IPS-20b (cell line): ENCODE measurements around the gene B3GALT4.
A peak's percentile ranks its signal among the peaks of the same experiment; 100 is the strongest.

Experiments used
- H3K27ac ChIP-seq: one replicate; pipeline ENCODE4 v1.5.1; 2013; ENCODE audit warnings: low read length
- H3K27me3 ChIP-seq: 2 replicates; pipeline ENCODE4 v1.6.1; 2013; ENCODE audit warnings: mild to moderate bottlenecking, low read length, inconsistent platforms; ENCODE audit not compliant: insufficient read depth
- H3K36me3 ChIP-seq: 2 replicates; pipeline ENCODE4 v1.6.1; 2013; ENCODE audit warnings: low read depth, mild to moderate bottlenecking, inconsistent platforms, low read length, moderate library complexity; ENCODE audit not compliant: insufficient read depth
- H3K4me1 ChIP-seq: 2 replicates; pipeline ENCODE4 v1.6.1; 2013; ENCODE audit warnings: mild to moderate bottlenecking, control low read depth, inconsistent platforms, low read length, moderate library complexity; ENCODE audit not compliant: insufficient read depth
- H3K4me3 ChIP-seq: 2 replicates; pipeline ENCODE4 v1.5.1; 2013; ENCODE audit warnings: mild to moderate bottlenecking, low read length, inconsistent platforms
- H3K9ac ChIP-seq: 2 replicates; pipeline ENCODE4 v1.6.1; 2013; ENCODE audit warnings: low read depth, mild to moderate bottlenecking, inconsistent platforms, low read length, moderate library complexity
- H3K9me3 ChIP-seq: 2 replicates; pipeline ENCODE4 v1.6.1; 2013; ENCODE audit warnings: mild to moderate bottlenecking, low read depth, low read length, inconsistent platforms; ENCODE audit not compliant: insufficient read depth

The B3GALT4 gene

GRCh38 chr6:33295621-33296369 is 18.9 kb downstream of the B3GALT4 start:
- no peak overlapping the region for H3K9ac ChIP-seq
- H3K4me1 ChIP-seq: no peaks in the 10 kb centered on the region
- peaks cover 35% of the 10 kb centered on the region for H3K36me3 ChIP-seq
- no peak overlapping the region for H3K27ac ChIP-seq
- no peaks in the 10 kb centered on the region for H3K9me3 ChIP-seq
- H3K27me3 ChIP-seq: no peaks in the 10 kb centered on the region
- H3K4me3 ChIP-seq: no peak overlapping the region

DNA sequence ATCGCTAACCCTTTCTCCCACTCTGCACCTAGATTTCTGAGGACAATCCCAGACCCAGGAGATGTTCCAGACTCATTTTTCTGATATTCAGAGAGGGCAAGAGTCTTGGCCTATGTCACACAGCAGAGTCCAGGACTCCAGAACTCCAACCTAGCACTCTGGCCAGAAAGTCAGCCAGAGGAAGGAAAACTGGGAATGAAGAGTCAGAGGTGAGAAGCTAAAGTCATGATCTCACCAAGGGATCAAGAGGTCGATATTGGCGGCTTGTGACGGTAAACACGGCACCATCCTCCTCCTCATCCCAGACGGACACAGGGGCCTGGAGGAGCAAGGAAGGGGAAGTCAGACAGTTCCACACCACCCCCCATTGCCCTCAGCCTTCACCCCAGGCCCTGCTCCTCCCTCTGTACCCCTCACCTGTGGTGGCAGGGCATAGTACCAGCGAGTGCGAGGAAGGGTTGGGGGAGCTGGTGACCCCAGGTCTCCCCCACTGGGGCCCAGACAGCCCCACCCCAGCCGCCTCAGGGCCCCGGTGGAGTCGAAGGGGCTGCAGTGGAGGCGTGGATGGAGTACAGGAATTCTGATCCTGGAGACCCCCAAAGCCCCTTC is 20.0 kb downstream of the B3GALT4 start:
- H3K9me3 ChIP-seq: no peaks in the 10 kb centered on the region
- peak overlapping the region; percentile 98 for H3K4me3 ChIP-seq
- H3K27ac ChIP-seq: peak overlapping the region; percentile 3
- no peaks in the 10 kb centered on the region for H3K27me3 ChIP-seq
- peaks cover 24% of the 10 kb centered on the region for H3K36me3 ChIP-seq
- H3K4me1 ChIP-seq: no peaks in the 10 kb centered on the region
- peak overlapping the region; percentile 71; the same call in 1 of the 2 replicates for H3K9ac ChIP-seq

DNA sequence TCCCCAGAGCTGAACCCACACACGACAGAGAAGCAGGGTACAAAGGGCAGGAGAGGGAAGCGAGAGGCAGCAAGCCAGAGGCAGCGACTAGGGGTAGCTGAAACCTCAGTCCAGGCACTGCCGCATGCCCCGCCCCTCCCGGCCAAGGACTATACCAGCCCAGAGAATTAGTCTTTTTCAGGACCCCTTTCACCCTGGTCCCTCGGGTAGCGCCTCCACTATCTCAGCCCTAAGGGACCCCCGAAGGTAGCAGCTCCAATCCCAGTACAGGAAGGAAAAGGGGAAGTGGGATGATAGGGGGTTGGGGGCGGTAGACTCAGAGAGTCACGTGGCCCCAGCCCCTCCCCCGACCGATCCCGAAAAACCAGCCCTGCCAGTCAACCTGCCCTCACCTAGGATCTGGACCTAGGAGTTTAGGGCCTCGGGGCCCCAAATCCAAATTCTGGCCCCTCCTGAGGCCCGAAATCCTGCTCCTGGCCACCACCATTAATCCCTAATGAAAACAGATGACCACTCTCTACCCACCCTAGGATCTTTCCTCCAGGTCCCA is 20.6 kb downstream of the B3GALT4 start:
- Histone ChIP-seq H3K4me1 (no peaks in the 10 kb centered on the region), H3K36me3 (peaks cover 19% of the 10 kb centered on the region), H3K9me3 (no peaks in the 10 kb centered on the region), H3K27me3 (no peaks in the 10 kb centered on the region), H3K27ac (peak overlapping the region; percentile 3), H3K4me3 (peak overlapping the region; percentile 98), H3K9ac (peak overlapping the region; percentile 71; the same call in 1 of the 2 replicates)

DNA sequence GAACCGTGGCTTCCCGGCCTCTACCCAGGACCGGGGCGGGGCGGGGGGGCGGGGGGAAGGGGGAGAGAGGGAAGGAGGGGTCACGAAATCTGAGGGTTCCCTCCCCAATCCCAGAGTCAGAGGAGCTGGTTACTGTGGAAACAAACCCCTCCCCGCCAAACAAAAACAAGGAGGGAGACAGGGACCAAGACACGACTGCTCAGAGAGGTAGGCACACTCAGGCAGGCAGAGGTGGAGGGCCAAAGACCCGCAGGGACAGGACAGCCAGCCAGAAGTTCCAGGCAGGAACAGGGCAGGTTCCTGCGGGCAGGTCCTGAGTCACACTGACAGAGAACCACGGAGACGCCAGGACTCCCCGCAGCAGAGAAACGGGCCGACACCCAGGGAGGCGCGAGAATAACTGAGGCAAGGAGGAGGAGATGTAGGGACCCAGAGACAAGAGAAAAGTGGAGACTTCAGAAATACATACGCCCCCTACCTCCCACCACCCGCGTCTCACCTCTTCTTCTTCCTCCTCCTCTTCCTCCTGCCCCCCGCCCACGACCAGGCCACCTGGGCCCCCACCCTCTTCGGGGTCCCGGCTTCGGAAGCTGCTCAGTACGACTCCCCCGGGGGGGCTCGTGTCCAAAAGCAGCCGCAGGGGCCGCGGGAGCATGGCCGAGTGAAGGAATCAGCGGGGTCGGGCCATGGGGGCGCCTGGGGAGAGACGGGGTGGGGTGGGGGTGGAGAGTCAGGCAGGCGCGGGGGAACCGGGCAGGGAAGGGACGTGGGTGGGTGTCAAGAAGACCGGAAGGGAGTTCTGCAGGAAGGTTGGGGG is 21.2 kb downstream of the B3GALT4 start:
- Histone ChIP-seq H3K4me1 (no peaks in the 10 kb centered on the region), H3K27ac (no peak overlapping the region), H3K9me3 (no peaks in the 10 kb centered on the region), H3K9ac (peak overlapping the region; percentile 92; the same call in 1 of the 2 replicates), H3K36me3 (peaks cover 12% of the 10 kb centered on the region), H3K4me3 (peak overlapping the region; percentile 98), H3K27me3 (no peaks in the 10 kb centered on the region)

- Histone ChIP-seq H3K9me3 (no peaks in the 10 kb centered on the region), H3K4me3 (peak within 1 kb of the TSS; percentile 98), H3K27ac (peak within 1 kb of the TSS; percentile 86), H3K9ac (peak within 1 kb of the TSS; percentile 92), H3K27me3 (no peaks in the 10 kb centered on the region), H3K36me3 (peaks cover 9% of the 10 kb centered on the region), H3K4me1 (no peaks in the 10 kb centered on the region)
These were observed 21.9 kb downstream of the B3GALT4 start, which contains the start of gene RGL2 for GRCh38 chr6:33298773-33299236. Gene RGL2, minus strand, starts transcription at chr6:33298942. Its CDS starts 332 bp downstream, at chr6:33298610.

GRCh38 chr6:33299237-33299944 is 22.5 kb downstream of the B3GALT4 start:
- no peaks in the 10 kb centered on the region for H3K27me3 ChIP-seq
- no peaks in the 10 kb centered on the region for H3K4me1 ChIP-seq
- peak overlapping the region; percentile 86 for H3K27ac ChIP-seq
- peaks cover 7% of the 10 kb centered on the region for H3K36me3 ChIP-seq
- peak overlapping the region; percentile 92 for H3K9ac ChIP-seq
- H3K4me3 ChIP-seq: peak overlapping the region; percentile 98
- H3K9me3 ChIP-seq: no peaks in the 10 kb centered on the region

GRCh38 chr6:33301877-33302276 is 25.0 kb downstream of the B3GALT4 start:
- no peak overlapping the region for H3K27ac ChIP-seq
- H3K4me3 ChIP-seq: no peak overlapping the region
- no peaks in the 10 kb centered on the region for H3K4me1 ChIP-seq
- no peak overlapping the region for H3K9ac ChIP-seq
- no peaks in the 10 kb centered on the region for H3K27me3 ChIP-seq
- peaks cover 5% of the 10 kb centered on the region; the same call in 1 of the 2 replicates for H3K36me3 ChIP-seq
- no peaks in the 10 kb centered on the region for H3K9me3 ChIP-seq

- H3K36me3 ChIP-seq: peaks cover 5% of the 10 kb centered on the region; the same call in 1 of the 2 replicates
- no peaks in the 10 kb centered on the region for H3K4me1 ChIP-seq
- H3K9ac ChIP-seq: no peak overlapping the region
- no peaks in the 10 kb centered on the region for H3K27me3 ChIP-seq
- H3K9me3 ChIP-seq: no peaks in the 10 kb centered on the region
- H3K27ac ChIP-seq: no peak overlapping the region
- H3K4me3 ChIP-seq: no peak overlapping the region
These were observed 27.3 kb downstream of the B3GALT4 start for GRCh38 chr6:33304216-33304615.

DNA sequence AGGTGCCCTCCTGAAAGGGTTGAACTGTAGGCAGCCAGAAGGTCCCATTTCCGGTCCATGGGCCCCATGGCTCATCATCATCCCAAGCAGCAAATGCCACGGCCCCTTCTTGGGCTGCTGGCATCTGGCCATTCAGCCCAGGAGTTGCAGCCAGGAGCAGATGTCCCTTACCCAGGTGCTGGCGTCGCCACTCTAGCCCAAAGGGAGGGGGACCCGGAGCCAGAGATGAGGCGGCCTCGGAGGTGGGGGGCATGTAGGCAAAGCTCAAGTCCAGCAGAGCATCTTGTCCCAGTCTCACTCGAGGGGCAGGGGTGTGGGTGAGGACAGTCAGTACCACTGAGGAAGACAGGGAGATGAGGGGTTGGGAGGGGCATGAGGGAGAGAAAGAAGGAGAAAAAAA is 28.1 kb downstream of the B3GALT4 start:
- H3K36me3 ChIP-seq: peaks cover 5% of the 10 kb centered on the region; the same call in 1 of the 2 replicates
- no peak overlapping the region for H3K9ac ChIP-seq
- no peaks in the 10 kb centered on the region for H3K27me3 ChIP-seq
- H3K4me1 ChIP-seq: no peaks in the 10 kb centered on the region
- H3K4me3 ChIP-seq: no peak overlapping the region
- no peak overlapping the region for H3K27ac ChIP-seq
- H3K9me3 ChIP-seq: no peaks in the 10 kb centered on the region

- no peaks in the 10 kb centered on the region for H3K9me3 ChIP-seq
- no peak overlapping the region for H3K9ac ChIP-seq
- H3K27ac ChIP-seq: no peak overlapping the region
- H3K4me1 ChIP-seq: no peaks in the 10 kb centered on the region
- H3K4me3 ChIP-seq: no peak overlapping the region
- no peaks in the 10 kb centered on the region for H3K27me3 ChIP-seq
- peaks cover 5% of the 10 kb centered on the region; the same call in 1 of the 2 replicates for H3K36me3 ChIP-seq
These were observed 29.4 kb downstream of the B3GALT4 start for GRCh38 chr6:33306356-33306755.
